GM08714 (cell line): Measurements from ENCODE around the gene HBM.
"Not testable (repeated sequence)": the region's sequence is repeated elsewhere in the genome, so short reads cannot be mapped to it uniquely, and the experiment has no call there.

Experiments
- H3K4me3 ChIP-seq: fragments of 200-500 bp; sonication (Bioruptor generic); 2 replicates; pipeline ENCODE4 v1.5.1; 2014; ENCODE audit warnings: mild to moderate bottlenecking, low read length, inconsistent platforms
- ZNF274 ChIP-seq: IDR thresholded peaks from 2 replicates; pipeline ENCODE4 v1.6.1; 2012; ENCODE audit warnings: mild to moderate bottlenecking, low read depth, low read length

Gene HBM

GRCh38 chr16:155031-155398, 10.8 kb upstream of the HBM start:
- no peak overlapping the region; the same call in 1 of the 2 replicates for H3K4me3 ChIP-seq
- no peak for TF ChIP-seq ZNF274

DNA sequence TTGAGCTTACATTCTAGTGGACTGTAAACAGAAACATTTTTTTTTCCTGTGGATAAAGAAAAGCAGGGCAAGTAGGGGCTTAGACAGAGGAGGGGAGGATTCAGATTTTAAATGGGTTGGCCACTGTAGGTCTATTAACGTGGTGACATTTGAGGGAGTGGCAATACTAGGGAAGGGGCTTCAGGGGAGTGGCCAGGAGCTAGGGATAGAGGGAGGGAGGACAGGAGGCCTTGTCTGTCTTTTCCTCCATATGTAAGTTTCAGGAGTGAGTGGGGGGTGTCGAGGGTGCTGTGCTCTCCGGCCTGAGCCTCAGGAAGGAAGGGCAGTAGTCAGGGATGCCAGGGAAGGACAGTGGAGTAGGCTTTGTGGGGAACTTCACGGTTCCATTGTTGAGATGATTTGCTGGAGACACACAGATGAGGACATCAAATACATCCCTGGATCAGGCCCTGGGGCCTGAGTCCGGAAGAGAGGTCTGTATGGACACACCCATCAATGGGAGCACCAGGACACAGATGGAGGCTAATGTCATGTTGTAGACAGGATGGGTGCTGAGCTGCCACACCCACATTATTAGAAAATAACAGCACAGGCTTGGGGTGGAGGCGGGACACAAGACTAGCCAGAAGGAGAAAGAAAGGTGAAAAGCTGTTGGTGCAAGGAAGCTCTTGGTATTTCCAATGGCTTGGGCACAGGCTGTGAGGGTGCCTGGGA, 6.5 kb upstream of the HBM start:
- no peak overlapping the region for H3K4me3 ChIP-seq
- no peak for TF ChIP-seq ZNF274

DNA sequence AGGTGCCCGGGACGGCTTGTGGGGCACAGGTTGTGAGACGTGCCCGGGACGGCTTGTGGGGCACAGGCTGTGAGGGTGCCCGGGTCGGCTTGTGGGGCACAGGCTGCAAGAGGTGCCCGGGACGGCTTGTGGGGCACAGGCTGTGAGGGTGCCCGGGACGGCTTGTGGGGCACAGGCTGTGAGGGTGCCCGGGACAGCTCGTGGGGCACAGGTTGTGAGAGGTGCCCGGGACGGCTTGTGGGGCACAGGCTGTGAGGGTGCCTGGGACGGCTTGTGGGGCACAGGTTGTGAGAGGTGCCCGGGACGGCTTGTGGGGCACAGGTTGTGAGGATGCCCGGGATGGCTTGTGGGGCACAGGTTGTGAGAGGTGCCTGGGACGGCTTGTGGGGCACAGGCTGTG, 5.5 kb upstream of the HBM start:
- H3K4me3 ChIP-seq: not testable (repeated sequence)

DNA sequence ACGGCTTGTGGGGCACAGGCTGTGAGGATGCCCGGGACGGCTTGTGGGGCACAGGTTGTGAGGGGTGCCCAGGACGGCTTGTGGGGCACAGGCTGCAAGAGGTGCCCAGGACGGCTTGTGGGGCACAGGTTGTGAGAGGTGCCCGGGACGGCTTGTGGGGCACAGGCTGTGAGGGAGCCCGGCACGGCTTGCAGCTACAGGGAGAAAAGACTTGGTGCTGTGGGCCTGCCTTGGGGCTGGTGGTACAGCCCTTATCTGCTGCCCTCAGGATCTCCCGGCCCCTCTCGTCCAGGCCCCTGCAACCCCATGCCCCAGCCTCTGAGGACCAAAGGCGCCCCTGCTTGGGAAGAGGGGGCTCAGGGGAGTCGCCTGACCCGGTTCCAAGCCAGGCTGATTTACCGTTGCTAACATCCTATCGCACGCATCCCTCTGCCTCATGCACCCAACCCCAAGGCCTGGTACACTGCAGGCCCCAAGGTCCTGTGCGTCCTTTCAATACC, 5.0 kb upstream of the HBM start:
- TF ChIP-seq ZNF274: no peak
- no peak overlapping the region for H3K4me3 ChIP-seq

DNA sequence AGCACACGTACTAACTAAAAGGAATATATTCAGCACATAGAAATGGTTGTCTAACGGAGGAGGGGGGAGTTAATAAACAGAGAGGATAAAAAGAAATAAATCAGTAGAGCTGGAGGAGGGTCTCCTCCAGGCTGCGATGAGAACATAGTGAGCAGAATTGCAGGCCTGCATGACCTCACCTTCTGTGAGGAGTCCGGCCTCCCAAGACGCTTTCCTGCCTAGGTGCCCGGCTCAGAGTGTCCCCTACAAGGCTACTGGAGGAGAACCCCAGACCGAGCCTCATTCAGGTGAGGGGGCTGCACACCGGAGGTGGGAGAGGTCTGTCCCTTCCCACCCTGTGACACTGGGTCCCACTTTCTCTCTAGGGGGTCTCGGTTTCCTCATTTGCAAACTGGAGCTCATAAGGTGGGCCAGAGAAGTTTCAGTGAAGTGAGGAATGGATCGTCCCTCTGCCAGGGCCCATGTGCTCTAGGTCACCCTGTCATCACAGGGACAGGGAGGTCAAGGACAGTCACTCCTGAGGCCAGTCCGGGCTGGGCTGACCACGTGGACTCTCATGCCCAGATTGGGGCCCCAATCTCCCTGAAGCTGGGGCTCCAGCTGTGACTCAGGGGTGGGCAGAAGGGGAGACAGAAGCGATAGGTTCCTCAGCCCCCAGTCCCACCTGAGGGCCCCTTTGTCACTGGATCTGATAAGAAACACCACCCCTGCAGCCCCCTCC, 3.3 kb upstream of the HBM start:
- no peak for TF ChIP-seq ZNF274
- H3K4me3 ChIP-seq: no peak overlapping the region

DNA sequence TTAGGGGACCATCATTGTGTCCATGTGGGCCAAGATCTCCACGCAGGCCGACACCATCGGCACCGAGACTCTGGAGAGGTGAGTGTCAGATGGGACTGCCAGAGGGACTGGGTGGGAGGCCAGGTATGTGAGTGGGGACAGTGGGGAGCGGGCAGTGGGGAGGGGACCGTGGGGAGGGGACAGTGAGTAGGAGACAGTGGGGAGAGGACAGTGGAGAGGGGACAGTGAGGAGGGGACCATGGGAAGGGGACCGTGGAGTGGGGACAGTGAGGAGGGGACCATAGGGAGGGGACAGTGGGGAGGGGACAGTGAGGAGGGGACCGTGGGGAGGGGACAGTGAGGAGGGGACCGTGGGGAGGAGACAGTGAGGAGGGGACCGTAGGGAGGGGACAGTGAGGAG, 2.6 kb upstream of the HBM start:
- not testable (repeated sequence) for H3K4me3 ChIP-seq

GRCh38 chr16:163696-164095, 2.1 kb upstream of the HBM start:
- H3K4me3 ChIP-seq: not testable (repeated sequence)

GRCh38 chr16:164134-164823, 1.5 kb upstream of the HBM start:
- H3K4me3 ChIP-seq: not testable (repeated sequence)

- no peak for TF ChIP-seq ZNF274
- no peak overlapping the region for H3K4me3 ChIP-seq
Measured at GRCh38 chr16:164827-165538, 795 bp upstream of the HBM start.

DNA sequence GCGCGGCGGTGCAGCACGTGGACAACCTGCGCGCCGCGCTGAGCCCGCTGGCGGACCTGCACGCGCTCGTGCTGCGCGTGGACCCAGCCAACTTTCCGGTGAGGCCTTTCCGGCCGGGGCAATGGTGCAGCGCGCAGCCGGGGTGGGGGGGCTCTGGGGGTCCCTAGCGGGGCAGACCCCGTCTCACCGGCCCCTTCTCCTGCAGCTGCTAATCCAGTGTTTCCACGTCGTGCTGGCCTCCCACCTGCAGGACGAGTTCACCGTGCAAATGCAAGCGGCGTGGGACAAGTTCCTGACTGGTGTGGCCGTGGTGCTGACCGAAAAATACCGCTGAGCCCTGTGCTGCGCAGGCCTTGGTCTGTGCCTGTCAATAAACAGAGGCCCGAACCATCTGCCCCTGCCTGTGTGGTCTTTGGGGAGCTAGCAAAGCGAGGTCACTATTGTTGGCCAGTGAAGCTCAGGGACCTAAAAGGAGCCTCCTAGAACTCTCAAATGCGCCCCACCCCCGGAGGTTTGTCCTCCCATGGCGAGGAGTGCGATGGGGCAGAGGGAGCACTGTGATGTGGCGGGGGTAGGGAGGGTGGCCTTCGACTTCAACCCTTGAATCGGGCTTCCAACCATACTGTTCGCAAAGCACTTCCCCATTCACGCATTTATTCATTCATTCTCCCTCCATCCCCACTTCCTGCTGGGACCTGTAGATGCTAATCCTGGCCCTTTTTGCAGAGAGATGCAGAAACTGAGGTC, 770 bp downstream of the HBM start:
- TF ChIP-seq ZNF274: no peak
- H3K4me3 ChIP-seq: no peak overlapping the region

GRCh38 chr16:167122-167690, 1.4 kb downstream of the HBM start:
- H3K4me3 ChIP-seq: no peak overlapping the region
- no peak for TF ChIP-seq ZNF274

GRCh38 chr16:168424-168823, 2.6 kb downstream of the HBM start:
- no peak overlapping the region for H3K4me3 ChIP-seq

GRCh38 chr16:169014-169413, 3.2 kb downstream of the HBM start:
- no peak for TF ChIP-seq ZNF274
- H3K4me3 ChIP-seq: no peak overlapping the region

More at GRCh38 chr16:168424-168823, 2.6 kb downstream of the HBM start:
- no peak for TF ChIP-seq ZNF274

DNA sequence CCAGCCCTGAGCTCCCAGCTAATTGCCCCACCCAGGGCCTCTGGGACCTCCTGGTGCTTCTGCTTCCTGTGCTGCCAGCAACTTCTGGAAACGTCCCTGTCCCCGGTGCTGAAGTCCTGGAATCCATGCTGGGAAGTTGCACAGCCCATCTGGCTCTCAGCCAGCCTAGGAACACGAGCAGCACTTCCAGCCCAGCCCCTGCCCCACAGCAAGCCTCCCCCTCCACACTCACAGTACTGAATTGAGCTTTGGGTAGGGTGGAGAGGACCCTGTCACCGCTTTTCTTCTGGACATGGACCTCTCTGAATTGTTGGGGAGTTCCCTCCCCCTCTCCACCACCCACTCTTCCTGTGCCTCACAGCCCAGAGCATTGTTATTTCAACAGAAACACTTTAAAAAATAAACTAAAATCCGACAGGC, 4.3 kb downstream of the HBM start:
- H3K4me3 ChIP-seq: not testable (repeated sequence)
